Renal pelvis (tissue), 4 donors: Measurements from ENCODE around the gene RASL12. TPM values are rescaled to one million over a fixed set of nuclear protein-coding genes. Genes with fewer than 3 reads are reported as not detected.
A peak's percentile ranks its signal among the peaks of the same experiment; 100 is the strongest.

Experiments
- DNase-seq: peaks from one replicate; pipeline ENCODE4 v3.0.0-alpha.2; 2013
- polyA plus RNA-seq, 3 donors: library from polyadenylated mRNA; unstranded; fragments of 120-200 nt; gene quantifications; one replicate each; pipeline ENCODE4 v1.2.1, GENCODE V29; 2013; ENCODE audit not compliant: insufficient read length in 3 of 3

RASL12 gene
- polyA plus RNA-seq, 3 donors, result 6.2 to 8.2 (median 7.2) TPM

DNA sequence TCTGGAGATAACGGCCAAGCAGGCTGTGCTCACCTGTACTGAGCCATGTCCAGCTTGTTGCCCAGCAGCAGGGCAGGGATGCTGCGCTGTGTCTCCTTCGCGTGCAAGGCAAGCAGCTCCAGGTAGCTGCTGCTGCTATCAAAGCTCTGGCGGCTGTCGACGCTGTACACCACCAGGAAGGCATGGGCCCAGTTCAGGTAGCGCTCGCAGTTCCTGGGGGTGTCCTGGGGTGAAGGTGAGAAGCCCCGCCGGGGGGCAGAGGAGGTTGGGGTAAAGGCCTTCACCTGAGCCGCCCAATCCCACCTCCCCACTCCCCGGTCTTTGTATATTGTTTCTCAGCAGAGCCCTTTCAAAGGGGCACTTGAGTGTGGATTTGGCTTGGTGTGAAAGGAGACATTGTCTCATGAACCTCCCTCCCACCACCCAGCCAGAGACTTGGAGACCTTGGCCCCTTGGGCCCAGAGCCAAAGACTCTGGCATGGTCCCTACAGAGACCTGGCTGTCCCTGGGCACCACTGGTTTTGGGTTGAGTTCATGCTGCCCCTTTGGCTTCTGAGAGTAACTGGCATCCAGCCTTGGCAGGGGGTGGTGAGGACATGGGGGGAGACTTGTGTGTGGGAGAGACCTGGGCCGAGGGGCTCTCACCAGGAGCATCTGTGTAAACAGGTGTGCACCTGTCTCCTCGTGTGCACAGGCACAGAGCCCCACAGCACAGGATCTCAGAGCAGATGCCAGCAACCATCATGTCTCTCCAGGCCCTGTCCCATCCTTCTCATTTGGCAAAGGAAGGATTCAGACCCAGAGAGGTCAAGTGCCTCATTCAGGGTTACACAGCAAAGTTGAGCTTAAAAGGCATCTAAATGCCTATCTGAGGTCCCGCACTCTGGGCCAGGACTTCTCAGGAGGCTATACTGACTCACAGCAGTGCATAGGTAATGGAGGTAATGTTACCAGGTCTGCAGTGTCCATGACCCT, 9.1 kb downstream of the RASL12 start:
- no peak for DNase-seq

DNA sequence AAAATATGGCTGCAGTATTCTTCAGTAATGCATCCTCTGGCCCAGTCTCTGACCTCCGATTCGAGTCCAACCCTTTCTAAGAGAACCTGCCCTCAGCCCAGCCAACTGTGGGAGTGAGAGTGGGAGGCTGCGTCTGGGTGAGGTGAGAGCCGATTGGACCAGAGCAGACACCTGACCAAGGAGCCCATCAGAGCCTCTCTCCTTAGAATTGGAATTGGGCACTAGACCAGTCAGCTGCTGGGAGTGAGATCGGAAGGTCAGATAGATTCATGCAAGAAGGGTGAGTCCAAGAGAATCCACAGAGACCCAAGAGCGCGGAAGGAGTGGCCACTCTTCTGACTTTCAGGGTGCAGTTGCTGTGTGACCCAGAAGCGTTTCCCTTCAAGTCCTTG, 10.2 kb downstream of the RASL12 start:
- no peak for DNase-seq

DNA sequence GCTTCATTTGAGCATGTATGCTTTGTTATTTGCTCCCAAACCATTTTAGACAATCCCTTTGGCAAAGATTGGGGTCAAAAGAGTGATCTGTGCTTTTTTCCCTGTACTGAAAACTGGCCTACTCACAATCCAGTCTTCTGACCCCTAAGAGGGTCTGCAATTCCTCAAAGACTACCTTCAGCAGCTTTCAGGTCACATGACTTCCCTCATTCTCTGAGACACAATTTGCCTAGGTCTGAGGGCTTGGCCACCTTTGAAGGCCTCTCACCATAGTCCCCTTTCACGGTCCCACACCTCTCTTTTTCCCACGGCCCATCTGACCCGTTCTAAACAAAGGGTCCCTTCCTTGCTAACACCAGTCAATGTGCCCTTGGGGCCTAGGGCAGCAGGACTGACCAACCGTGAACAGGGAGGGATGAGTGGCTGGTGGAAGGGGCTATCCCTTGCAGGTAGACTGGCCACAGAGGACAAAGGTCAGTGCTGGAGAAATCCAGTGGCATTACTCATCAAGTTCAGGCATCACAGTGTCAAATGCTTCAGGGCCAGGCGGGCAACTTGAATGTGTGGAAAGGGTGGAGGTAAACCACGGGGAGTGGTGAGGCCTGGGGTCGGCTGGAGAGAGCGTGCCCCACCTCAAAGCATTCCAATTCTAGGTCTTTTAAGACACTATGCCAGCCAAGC, 10.8 kb downstream of the RASL12 start:
- DNase-seq, result no peak

DNA sequence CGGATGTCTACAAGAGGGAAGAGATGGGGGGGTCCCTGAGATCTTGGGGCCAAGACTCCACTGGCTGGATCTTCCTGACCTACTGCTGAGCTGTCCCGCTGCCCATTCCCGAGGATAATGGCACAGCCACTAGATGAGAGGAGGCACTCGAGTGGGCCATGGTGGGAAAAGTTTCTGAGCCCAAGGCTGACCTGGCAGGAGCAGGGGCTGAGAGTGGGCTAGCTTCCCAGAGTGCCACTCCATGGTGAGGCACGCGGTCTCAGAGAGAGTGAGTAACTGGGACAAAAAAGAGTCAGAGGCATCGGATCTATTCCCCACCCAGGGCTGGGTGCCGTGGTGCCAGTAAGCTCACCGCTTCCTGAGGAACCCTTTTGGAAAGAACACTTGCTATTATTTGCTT, 11.7 kb downstream of the RASL12 start:
- no peak for DNase-seq

DNA sequence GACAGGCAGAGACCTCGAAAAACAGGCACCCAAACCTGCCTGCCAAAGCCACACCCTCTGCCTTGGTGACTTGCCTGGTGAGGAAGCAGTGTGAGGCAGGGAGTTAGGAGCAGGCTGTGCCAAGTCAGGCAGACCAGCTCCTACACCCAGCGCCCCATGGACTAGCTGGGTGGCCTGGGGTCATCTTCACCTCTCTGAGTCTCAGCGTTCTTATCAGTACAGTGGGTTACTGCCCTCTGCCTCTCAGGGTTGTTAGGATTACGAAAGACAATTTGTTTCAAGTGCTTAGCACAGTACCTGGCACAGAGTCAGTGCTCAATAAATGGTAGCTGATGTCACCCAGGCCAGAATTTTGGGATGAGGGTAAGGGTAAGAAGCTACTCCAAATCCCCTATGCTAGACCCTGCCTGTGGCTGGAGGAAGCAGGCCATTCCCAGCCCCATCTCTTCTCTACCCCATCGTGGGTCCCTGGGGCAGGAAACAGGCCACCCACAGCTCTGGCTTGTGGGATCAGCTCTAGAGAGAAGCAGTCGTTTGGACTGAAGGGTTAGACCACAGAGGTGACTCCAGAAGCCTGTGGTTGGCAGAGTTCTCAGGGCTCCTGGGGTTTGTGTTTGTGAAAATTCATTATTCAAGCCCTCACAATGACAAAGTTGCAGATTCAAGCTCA, 12.5 kb downstream of the RASL12 start:
- DNase-seq, result no peak

DNA sequence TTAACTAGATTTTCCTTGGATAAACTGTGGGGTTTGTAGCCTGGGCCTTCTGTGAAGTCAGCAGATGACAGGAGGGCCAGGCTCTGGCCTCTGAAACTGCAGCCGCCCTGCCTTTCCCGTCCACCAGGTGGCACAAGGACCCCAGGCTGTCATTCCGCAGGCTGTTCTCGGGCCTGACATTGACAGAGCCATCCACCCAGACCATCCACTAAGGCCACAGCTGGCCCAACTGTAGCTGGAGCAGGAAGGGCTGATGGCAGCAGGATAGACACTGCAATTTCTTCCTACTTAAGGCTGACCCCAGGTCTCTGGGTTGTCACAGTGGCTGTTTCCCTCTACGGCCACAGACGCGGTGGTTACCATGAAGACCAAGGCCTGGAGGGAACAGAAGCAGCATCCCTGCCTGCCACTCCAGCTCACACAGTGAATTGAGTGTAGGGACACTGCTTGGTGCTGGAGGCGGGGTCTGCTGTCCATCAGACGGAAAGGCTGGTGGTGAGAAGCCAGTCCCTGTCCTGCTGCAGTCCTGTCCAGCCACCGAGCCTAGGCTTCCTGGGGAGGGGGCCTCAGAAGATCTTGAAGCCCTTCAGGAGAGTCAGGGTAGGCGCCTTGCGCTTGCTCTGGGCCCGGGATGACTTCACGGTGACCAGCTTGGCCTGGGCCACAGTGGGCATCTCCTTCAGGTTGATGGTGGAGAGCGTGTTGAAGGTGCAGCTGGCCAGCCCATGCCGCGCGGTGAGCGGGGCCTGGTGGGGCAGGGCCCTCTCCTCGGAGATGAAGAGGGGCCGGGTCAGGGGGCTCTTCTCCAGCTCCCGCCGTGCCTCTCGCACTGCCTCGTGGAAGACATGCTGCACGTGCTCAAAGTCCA, 13.2 kb downstream of the RASL12 start:
- DNase-seq, result no peak

DNA sequence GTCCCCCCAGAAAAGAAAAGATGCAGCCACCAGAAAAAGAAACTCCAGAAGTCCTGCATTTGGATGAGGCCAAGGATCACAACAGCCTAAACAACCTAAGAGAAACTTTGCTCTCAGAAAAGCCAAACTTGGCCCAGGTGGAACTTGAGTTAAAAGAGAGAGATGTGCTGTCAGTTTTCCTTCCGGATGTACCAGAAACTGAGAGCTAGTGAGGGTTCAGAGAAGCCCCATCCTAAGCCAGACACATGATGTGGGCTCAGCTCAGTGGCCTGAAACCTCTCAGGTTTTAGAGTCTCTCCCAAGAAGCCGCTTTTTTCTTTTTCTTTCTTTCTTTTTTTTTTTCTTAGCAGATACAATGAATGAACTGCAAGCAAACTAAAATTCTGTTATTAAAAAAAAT, 14.8 kb downstream of the RASL12 start:
- DNase-seq, result no peak

DNA sequence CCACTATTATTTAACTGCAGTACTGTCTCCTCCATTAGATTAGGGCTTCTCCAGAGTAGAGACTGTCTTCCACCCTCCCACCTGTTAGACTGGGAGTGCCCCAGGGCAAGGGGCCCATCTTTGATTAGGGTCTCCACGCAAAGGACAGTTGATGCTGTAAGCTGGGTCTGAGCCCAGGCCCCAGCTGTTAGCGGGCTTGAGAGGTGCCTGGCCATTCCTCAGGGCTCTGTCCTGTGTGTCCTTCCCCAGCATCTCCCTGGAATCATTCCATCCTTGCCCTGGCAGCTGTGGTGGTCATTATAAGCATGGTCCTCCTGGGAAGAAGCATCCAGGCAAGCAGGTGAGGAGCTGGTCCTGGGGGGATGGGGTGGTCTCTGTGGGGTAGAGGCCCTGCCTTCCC, 16.5 kb downstream of the RASL12 start:
- DNase-seq, result no peak

DNA sequence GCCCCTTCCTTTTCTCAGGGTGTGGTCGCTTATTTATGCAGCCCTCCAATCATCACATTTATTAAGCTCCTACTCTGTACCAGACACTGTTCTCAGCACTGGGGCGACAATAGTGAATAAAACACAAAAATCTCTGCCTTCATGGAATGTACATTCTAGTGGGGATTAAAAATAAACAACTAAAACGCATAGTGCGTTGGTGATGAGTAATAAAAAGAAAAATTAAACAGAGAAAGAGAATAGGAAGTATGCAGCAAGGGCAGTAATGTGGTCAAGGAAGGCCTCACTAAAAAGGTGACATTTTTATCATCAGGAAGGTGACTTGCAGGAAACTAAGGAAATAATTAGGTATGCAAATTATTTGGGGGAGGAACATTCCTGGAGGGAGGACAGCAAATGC, 17.5 kb downstream of the RASL12 start:
- DNase-seq, result no peak

DNA sequence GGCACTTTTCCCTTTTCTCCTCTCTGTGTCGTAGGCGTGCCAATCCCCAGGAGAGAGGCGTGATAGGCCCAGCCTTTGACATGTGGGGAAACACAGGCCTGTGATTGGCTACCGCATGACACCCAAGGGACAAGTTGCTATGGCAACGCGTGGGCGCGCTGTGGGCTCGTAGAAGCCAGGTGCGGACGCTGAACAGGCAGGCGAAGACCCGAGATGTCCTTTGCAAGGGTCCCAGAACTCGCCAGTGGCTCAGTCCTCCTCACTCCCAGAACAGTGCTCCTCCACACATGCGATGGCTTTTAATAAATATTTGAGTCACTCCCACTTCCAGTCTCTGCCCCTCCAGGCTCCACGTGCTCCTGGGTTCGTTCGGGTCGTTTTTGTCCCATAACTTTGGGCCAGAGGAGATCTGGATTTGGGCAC, 18.4 kb downstream of the RASL12 start:
- peak; percentile 90 for DNase-seq

DNA sequence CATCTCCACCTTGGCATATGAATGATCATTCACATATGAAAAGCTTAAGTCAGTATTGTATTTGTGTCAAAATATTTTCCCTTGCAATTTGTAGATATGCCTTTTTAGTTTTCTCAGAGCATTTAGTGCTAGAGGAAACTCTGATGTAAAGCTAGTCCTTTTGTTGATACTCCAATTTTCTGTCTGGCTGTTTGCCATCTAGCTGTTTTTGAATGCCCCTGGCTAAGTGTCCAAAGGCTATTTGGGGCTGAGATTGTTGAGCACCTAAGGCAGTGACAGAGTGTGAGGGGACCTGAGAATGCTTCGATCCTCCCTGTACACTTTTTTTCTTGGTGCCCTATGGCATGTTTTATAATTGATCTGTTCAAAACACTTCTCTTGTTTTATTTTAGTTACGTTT, 19.6 kb downstream of the RASL12 start:
- no peak for DNase-seq

DNA sequence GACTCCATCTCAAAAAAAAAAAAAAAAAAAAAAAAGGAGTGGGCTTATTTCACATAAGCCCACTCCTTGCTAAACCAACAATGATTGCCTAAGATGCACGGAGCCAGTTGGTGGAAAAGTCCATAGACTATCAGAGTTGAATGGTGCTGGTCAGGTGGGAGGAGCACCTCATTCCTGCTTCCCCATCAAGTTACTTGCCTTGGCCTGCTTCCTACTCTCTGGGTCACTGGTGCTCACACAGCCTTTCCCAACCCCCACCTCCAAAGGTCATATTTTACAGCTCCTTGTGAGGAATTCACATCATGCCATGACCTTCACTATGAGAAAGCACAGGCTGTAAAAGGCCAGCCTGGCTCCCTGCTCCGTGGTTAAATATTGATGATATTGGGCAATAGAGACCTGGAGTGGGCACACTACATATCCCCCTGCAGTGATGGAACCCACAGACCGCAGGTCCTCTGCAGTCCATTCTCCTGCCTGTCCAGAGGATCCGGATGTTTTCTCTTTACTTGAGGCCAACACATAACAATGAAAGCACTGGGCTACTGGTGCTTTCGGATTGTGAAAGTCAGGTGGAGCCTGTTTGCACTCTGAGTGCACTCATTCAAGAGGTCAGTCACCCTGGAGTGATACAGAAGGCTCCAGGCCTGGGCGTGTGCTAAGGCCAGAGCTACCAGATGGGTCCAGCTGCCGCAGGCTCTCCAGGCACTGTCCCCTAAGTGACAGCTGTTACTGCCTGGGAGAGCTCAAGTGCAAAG, 22.9 kb downstream of the RASL12 start, which contains the start of gene SLC51B:
Gene SLC51B, plus strand, starts transcription at position 664 of the 758 bp plus-strand sequence. CDS start 4,618 bp downstream, outside the sequence.
- peak; percentile 62 for DNase-seq

DNA sequence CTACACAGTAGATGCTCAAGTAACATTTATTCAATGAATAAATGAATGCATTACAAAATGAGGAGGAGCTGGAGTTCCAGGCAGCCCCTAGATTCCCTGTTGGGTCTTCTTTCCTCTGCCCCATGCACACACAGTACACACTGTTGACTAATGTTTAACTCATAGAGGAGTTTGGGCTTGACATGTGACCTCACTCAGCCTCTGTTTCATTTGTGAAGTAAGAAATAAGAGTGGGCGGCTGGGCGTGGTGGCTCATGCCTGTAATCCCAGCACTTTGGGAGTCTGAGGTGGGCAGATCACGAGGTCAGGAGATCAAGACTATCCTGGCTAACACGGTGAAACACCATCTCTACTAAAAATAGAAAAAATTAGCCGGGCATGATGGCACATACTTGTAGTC, 23.6 kb downstream of the RASL12 start:
- DNase-seq, result peak; percentile 37

DNA sequence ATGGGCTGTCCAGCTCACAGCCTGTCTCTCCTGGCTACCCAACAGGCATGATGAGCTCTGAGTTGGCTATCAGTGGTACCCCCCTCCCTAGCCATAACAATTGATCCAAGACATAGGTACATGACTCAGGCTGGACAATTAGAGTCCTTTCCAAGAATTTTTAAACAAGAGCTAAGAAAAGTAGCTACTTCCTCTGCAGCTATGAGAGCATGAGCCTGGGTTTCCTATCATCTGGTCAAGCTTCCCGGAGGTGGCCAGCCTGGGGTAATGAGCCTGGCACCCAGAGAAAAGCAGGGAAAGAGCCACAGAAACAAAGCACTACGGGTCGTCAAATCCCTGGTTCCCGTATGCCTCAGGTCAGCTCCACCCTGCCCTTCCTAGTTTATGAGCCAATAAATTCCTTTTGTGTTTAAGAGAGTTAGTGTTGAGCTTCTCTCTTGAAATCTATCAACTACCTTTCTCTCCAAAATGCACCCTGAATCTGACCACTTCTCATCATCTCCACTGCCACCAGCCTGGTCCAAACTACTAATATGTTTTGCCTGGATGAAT, 24.9 kb downstream of the RASL12 start:
- no peak for DNase-seq

DNA sequence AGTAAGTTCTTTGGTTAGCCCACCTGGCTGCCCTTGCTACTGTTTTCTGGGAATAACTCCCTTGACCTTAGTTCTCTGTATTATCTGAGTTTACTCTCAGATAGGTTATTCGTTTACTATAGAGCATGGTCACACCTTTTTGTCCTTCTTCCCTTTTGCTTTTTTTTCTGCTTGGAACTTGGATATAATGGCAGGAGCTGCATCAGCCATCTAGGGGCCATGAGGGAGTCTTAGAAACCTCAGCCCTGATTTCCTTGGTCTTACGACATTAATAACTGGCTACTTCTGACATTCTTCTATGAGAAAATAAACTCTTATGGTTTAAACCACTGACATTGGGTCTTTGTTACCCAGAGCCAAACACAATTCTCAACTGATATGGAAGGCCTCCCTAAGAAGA, 26.0 kb downstream of the RASL12 start:
- DNase-seq, result no peak

DNA sequence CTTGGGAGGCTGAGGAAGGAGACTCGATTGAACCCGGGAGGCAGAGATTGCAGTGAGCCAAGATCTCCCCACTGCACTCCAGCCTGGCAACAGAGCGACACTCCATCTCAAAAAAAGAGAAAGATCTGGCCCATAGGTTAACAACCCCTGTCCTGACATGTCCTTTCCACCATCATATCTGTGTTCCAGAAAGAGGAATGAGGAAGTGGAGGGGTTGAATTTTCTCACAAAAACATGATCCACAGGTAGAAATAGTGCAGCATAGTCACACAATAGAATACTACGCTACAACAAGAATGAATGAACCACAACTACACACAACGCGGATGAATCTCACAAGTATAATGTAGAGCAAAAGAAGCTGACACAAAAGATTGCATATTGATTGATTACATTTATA, 27.3 kb downstream of the RASL12 start:
- no peak for DNase-seq

DNA sequence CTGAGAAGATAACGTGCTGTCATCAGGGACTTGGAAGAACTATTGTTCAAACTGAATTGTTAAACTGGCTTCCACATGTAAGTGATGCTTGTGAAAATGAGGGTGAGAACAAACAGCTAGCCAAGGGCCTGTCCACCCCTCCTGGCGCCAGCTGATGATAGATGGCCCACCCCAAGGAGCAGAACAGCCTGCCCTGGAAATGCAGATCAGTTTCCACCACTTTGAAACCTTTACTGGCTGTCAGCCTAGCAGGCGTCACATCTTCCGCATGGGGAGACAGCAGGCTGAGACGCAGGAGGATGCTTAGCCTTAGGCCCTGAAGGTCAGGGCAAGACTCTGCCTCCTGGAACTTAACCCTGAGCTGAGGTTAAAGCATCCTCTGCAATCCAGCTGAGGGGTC, 29.0 kb downstream of the RASL12 start:
- peak; percentile 36 for DNase-seq

DNA sequence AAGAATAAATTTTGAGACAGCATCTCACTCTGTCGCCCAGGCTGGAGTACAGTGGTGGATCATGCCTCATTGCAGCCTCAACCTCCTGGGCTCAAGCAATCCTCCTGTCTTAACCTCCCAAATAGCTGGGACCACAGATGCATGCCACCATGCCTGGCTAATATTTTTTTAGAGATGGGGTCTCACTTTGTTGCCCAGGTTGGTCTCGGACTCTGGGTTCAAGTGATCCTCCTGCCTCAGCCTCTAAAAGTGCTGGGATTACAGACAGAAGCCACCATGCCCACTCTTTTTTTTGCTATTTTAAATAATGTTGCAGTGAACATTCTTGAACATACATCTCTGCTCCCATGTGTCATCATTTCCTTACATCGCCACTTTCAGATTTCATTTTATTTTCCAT, 29.4 kb downstream of the RASL12 start:
- no peak for DNase-seq

DNA sequence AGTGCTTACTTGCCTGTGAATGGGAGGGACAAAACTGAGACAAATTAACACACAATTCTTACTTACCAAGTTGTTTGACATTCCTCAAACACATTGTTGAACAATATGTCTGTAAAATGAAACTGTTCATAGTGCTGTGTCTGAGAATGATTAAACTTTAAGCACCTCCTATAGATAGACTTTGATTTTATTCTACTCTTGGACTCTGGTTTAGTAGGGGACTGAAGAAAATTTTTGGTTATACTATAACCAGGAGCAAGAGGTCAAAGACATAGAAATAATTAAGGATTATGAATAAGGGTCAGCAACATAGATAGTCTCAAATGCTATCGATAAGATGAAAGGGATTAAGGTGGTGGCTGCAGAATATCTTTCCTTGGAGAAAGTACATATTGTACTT, 30.5 kb downstream of the RASL12 start:
- DNase-seq, result no peak

DNA sequence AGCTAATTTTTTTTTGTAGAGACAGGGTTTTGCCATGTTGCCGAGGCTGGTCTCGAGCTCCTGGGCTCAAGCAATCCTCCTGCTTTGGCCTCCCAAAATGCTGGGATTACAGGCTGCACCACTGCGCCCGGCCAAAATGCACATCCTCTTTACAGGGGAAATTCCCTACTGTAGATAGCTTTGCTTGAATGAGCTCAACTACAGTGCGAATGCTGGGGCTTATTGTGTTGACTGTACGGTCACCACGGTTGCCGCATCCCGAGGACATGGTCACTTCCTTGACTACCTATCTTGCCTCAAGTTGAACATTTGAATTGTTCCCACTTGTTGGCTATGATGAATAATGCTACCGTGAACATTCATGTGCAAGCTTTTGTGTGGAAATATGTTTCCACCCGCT, 33.1 kb downstream of the RASL12 start:
- no peak for DNase-seq
